CD14-positive monocyte (primary cell): ENCODE results near the gene CAMK1D. TPM values are rescaled to one million over a fixed set of nuclear protein-coding genes. Genes with fewer than 3 reads are reported as not detected.

Experiments used
- DNase-seq, 3 donors: peaks; one replicate each; pipeline ENCODE4 v3.0.0-alpha.2; 2011 to 2022
- H2AFZ ChIP-seq: 2 replicates; pipeline ENCODE4 v1.6.0; 2012; ENCODE audit warnings: mild to moderate bottlenecking, low read depth, low read length, inconsistent platforms; ENCODE audit not compliant: insufficient read depth, poor library complexity, severe bottlenecking
- H3K27ac ChIP-seq, 2 donors: 1 replicate in 1 of 2; 2 replicates in 1 of 2; pipeline ENCODE4 v1.5.1; 2012 to 2013; ENCODE audit warnings: low read length in 2 of 2, control low read depth in 1 of 2, inconsistent platforms in 1 of 2, low read depth in 1 of 2, mild to moderate bottlenecking in 1 of 2
- H3K27me3 ChIP-seq, 2 donors: one replicate each; pipeline versions ENCODE4 v1.6.0 to v1.6.1; 2011 to 2013; ENCODE audit warnings: low read length in 2 of 2; ENCODE audit not compliant: control insufficient read depth in 2 of 2, insufficient read depth in 2 of 2
- H3K36me3 ChIP-seq, 2 donors: replicated peaks in 1 of 2; 1 replicate in 1 of 2; 2 replicates in 1 of 2; pipeline versions ENCODE4 v1.5.1 to v1.6.1; 2012 to 2013; ENCODE audit warnings: low read length in 2 of 2, control low read depth in 1 of 2, inconsistent platforms in 1 of 2, mild to moderate bottlenecking in 1 of 2; ENCODE audit not compliant: insufficient read depth in 2 of 2, control insufficient read depth in 1 of 2
- H3K4me1 ChIP-seq, 2 donors: 1 replicate in 1 of 2; 2 replicates in 1 of 2; pipeline versions ENCODE4 v1.5.1 to v1.6.1; 2012 to 2013; ENCODE audit warnings: low read length in 2 of 2, control low read depth in 1 of 2, inconsistent platforms in 1 of 2, mild to moderate bottlenecking in 1 of 2, moderate library complexity in 1 of 2; ENCODE audit not compliant: insufficient read depth in 2 of 2, control insufficient read depth in 1 of 2
- H3K4me2 ChIP-seq: replicated peaks from 2 replicates; pipeline ENCODE3; 2012; ENCODE audit warnings: low read length, moderate library complexity, mild to moderate bottlenecking; ENCODE audit not compliant: poor library complexity, severe bottlenecking; ENCODE audit errors: extremely low read depth
- H3K4me3 ChIP-seq, 3 experiments: fragments of 200-600 bp in 1 of 3; sonication (generic) in 1 of 3; replicated peaks in 1 of 3; 1 replicate in 2 of 3; 2 replicates in 1 of 3; pipeline ENCODE4 v1.5.1; 2011 to 2013; ENCODE audit warnings: low read length in 3 of 3, mild to moderate bottlenecking in 3 of 3, control low read depth in 2 of 3, low read depth in 2 of 3, inconsistent platforms in 1 of 3, moderate library complexity in 1 of 3
- H3K79me2 ChIP-seq: 2 replicates; pipeline ENCODE4 v1.6.0; 2012; ENCODE audit warnings: mild to moderate bottlenecking, control low read depth, inconsistent platforms, low read length, moderate library complexity; ENCODE audit not compliant: insufficient read depth
- H3K9ac ChIP-seq: 2 replicates; pipeline ENCODE4 v1.6.0; 2017; ENCODE audit warnings: low read length, mild to moderate bottlenecking; ENCODE audit not compliant: insufficient read depth, poor library complexity, severe bottlenecking
- H3K9me3 ChIP-seq, 2 donors: replicated peaks in 1 of 2; 1 replicate in 1 of 2; 2 replicates in 1 of 2; pipeline versions ENCODE4 v1.5.1 to v1.6.1; 2012 to 2013; ENCODE audit warnings: low read length in 2 of 2, control low read depth in 1 of 2; ENCODE audit not compliant: control insufficient read depth in 1 of 2, insufficient read depth in 1 of 2
- H4K20me1 ChIP-seq: 2 replicates; pipeline ENCODE4 v1.6.0; 2012; ENCODE audit warnings: mild to moderate bottlenecking, low read length, control low read depth, moderate library complexity; ENCODE audit not compliant: insufficient read depth
- H3K27ac Mint-ChIP-seq, 7 donors: one replicate each; pipeline ENCODE4 v1.8.0; 2020; ENCODE audit warnings: mild to moderate bottlenecking in 7 of 7, mixed read lengths in 7 of 7, moderate library complexity in 6 of 7, inconsistent platforms in 2 of 7
- H3K27me3 Mint-ChIP-seq, 3 donors: one replicate each; pipeline ENCODE4 v1.8.0; 2021 to 2022; ENCODE audit warnings: low read depth in 3 of 3, mild to moderate bottlenecking in 3 of 3, mixed read lengths in 3 of 3, moderate library complexity in 3 of 3, inconsistent platforms in 1 of 3
- H3K36me3 Mint-ChIP-seq, 2 donors: one replicate each; pipeline ENCODE4 v1.8.0; 2020; ENCODE audit warnings: mixed read lengths in 2 of 2, inconsistent platforms in 1 of 2, mild to moderate bottlenecking in 1 of 2
- H3K4me1 Mint-ChIP-seq: one replicate; pipeline ENCODE4 v1.8.0; 2020; ENCODE audit warnings: mild to moderate bottlenecking, mixed read lengths
- H3K4me3 Mint-ChIP-seq, 2 donors: one replicate each; pipeline ENCODE4 v1.8.0; 2020; ENCODE audit warnings: mild to moderate bottlenecking in 2 of 2, mixed read lengths in 2 of 2, moderate library complexity in 1 of 2
- H3K9me3 Mint-ChIP-seq, 7 donors: one replicate each; pipeline ENCODE4 v1.8.0; 2020 to 2022; ENCODE audit warnings: mixed read lengths in 7 of 7, mild to moderate bottlenecking in 6 of 7, moderate library complexity in 6 of 7, inconsistent platforms in 2 of 7
- CTCF ChIP-seq: fragments of 200-600 bp; IDR thresholded peaks from one replicate; pipeline ENCODE4 v1.8.0; 2022; ENCODE audit warnings: antibody characterized with exemption, mild to moderate bottlenecking
- WGBS: methylation state at CpG from one replicate; pipeline ENCODE4 v1.1.5; 2013; ENCODE audit warnings: missing lambda C conversion rate; ENCODE audit not compliant: insufficient coverage; 5-methylcytosine and 5-hydroxymethylcytosine counted together
- intact Hi-C, 2 donors: fragments of 100-400 bp; cut with micrococcal nuclease; formaldehyde crosslinking; loops; one replicate each; pipeline versions ENCODE4 v1.15.0 to v1.15.1; 2023
- polyA plus RNA-seq, 3 donors: library from polyadenylated mRNA; depleted of rRNA in 1 of 3; unstranded in 2 of 3; stranded (reverse) in 1 of 3; fragments of 300-500 nt in 2 of 3; fragments of >200 nt in 1 of 3; fragmentation: Illumina TruSeq in 2 of 3; gene quantifications; 1 replicate in 2 of 3; 2 replicates in 1 of 3; pipeline ENCODE4 v1.2.3, GENCODE V29; 2012 to 2021

CAMK1D gene
- polyA plus RNA-seq, 3 donors, result 6.7 to 11.8 (median 7.1) TPM

GRCh38 chr10:12430406-12430982 lies 81.1 kb downstream of the CAMK1D start:
- peaks cover 78% of the 10 kb centered on the region for H4K20me1 ChIP-seq
- peaks cover 1% of the 10 kb centered on the region for H3K4me1 Mint-ChIP-seq

More at GRCh38 chr10:12430406-12430982, 81.1 kb downstream of the CAMK1D start:
- no peak for DNase-seq
- Histone ChIP-seq H3K4me1 (no peaks in the 10 kb centered on the region), H3K36me3 (no peaks in the 10 kb centered on the region), H3K4me2 (no peak overlapping the region), H3K27ac (no peak overlapping the region), H3K9me3 (no peaks in the 10 kb centered on the region), H3K79me2 (no peaks in the 10 kb centered on the region), H3K4me3 (no peak overlapping the region), H2AFZ (no peak overlapping the region), H3K9ac (no peak overlapping the region), H3K27me3 (no peaks in the 10 kb centered on the region)
- H3K36me3 Mint-ChIP-seq, result no peaks in the 10 kb centered on the region
- intact Hi-C loops, result no loop called here
- no peak overlapping the region for H3K4me3 Mint-ChIP-seq
- no peak overlapping the region for H3K27ac Mint-ChIP-seq
- 96% methylated on average over 10 of the region's 11 CpGs for WGBS
- peaks cover 0 to 2% (median 0%) of the 10 kb centered on the region in 7 donors for H3K9me3 Mint-ChIP-seq
- TF ChIP-seq CTCF, result no peak
- peaks cover 1 to 11% (median 3%) of the 10 kb centered on the region in 3 donors for H3K27me3 Mint-ChIP-seq
